Spinal cord (tissue), 10 donors: Measurements from ENCODE around the gene CUL5. TPM values are rescaled to one million over a fixed set of nuclear protein-coding genes. Genes with fewer than 3 reads are reported as not detected.
"Not testable (repeated sequence)": the region's sequence is repeated elsewhere in the genome, so short reads cannot be mapped to it uniquely, and the experiment has no call there.

Experiments used
- DNase-seq, 6 donors: peaks; one replicate each; pipeline versions ENCODE4 v3.0.0 to v3.0.0-alpha.2; 2013 to 2015; ENCODE audit warnings: low spot score in 6 of 6, low read depth in 4 of 6
- H3K27ac ChIP-seq: one replicate; pipeline ENCODE4 v1.5.1; 2013; ENCODE audit warnings: low read depth, low read length, control low read depth
- H3K27me3 ChIP-seq: one replicate; pipeline ENCODE4 v1.6.1; 2013; ENCODE audit warnings: low read length; ENCODE audit not compliant: control insufficient read depth, insufficient read depth
- H3K36me3 ChIP-seq: one replicate; pipeline ENCODE4 v1.6.1; 2013; ENCODE audit warnings: low read length; ENCODE audit not compliant: control insufficient read depth, insufficient read depth
- H3K4me1 ChIP-seq: one replicate; pipeline ENCODE4 v1.6.1; 2013; ENCODE audit warnings: low read length; ENCODE audit not compliant: control insufficient read depth, insufficient read depth
- H3K4me3 ChIP-seq: one replicate; pipeline ENCODE4 v1.5.1; 2013; ENCODE audit warnings: low read depth, low read length, control low read depth
- H3K9me3 ChIP-seq: one replicate; pipeline ENCODE4 v1.6.1; 2013; ENCODE audit warnings: low read length; ENCODE audit not compliant: control insufficient read depth, insufficient read depth
- WGBS: methylation state at CpG from one replicate; pipeline ENCODE4 v1.1.5; 2013; ENCODE audit warnings: missing lambda C conversion rate; ENCODE audit not compliant: insufficient coverage; 5-methylcytosine and 5-hydroxymethylcytosine counted together
- polyA plus RNA-seq, 2 donors: library from polyadenylated mRNA; unstranded; fragments of 120-200 nt; gene quantifications; one replicate each; pipeline ENCODE4 v1.2.1, GENCODE V29; 2013; ENCODE audit not compliant: insufficient read length in 2 of 2
- total RNA-seq, 2 donors: library from RNA; depleted of rRNA in 1 of 2; stranded (reverse); fragments of 120-200 nt in 1 of 2; fragments of >200 nt in 1 of 2; gene quantifications; one replicate each; pipeline versions ENCODE4 v1.2.3 to v1.2.4, GENCODE V29; 2013 to 2014
- donor health status: healthy.

Gene CUL5
- total and polyA plus RNA-seq, 4 donors = 20.4 to 67.8 (median 32.9) TPM

GRCh38 chr11:108018708-108019107 lies 10.0 kb downstream of the CUL5 start:
- no peak for DNase-seq
- Histone ChIP-seq H3K36me3 (no peaks in the 10 kb centered on the region), H3K4me1 (no peaks in the 10 kb centered on the region), H3K4me3 (no peak overlapping the region), H3K27me3 (no peaks in the 10 kb centered on the region), H3K9me3 (no peaks in the 10 kb centered on the region), H3K27ac (no peak overlapping the region)
- no CpG with 5 or more reads among the region's 2 CpGs for WGBS

GRCh38 chr11:108019870-108020540 lies 11.3 kb downstream of the CUL5 start:
- WGBS = 61% methylated on average over 2 of the region's 4 CpGs
- Histone ChIP-seq H3K4me3 (no peak overlapping the region), H3K27ac (no peak overlapping the region), H3K27me3 (no peaks in the 10 kb centered on the region), H3K4me1 (no peaks in the 10 kb centered on the region), H3K9me3 (no peaks in the 10 kb centered on the region), H3K36me3 (no peaks in the 10 kb centered on the region)
- DNase-seq = no peak

GRCh38 chr11:108025387-108026080 lies 16.8 kb downstream of the CUL5 start:
- no peaks in the 10 kb centered on the region for H3K4me1 ChIP-seq
- H3K4me3 ChIP-seq = no peak overlapping the region
- peak in 1 of 6 donors; percentile 4 for DNase-seq
- H3K36me3 ChIP-seq = no peaks in the 10 kb centered on the region
- no peaks in the 10 kb centered on the region for H3K27me3 ChIP-seq
- H3K9me3 ChIP-seq = no peaks in the 10 kb centered on the region
- H3K27ac ChIP-seq = no peak overlapping the region
- WGBS = 89% methylated on average over 3 of the region's 5 CpGs

DNA sequence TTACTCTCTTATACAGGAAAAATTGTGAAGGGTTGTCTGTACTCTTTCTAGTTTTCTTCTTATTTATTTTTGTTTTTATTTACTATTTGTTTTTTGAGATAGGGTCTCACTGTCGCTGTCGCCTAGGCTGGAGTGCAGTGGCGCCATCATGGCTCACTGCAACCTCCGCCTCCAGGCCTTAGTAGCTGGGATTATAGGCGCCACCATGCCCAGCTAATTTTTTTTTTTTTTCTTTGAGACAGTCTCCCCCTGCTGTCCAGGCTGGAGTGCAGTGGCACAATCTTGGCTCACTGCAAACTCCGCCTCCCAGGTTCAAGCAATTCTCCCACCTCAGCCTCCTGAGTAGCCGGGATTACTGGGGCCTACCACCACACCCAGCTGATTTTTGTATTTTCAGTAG lies 18.4 kb downstream of the CUL5 start:
- no peak for DNase-seq
- Histone ChIP-seq H3K4me1 (no peaks in the 10 kb centered on the region), H3K27me3 (no peaks in the 10 kb centered on the region), H3K27ac (no peak overlapping the region), H3K36me3 (no peaks in the 10 kb centered on the region), H3K9me3 (no peaks in the 10 kb centered on the region), H3K4me3 (no peak overlapping the region)
- 96% methylated on average over 7 of the region's 7 CpGs for WGBS

DNA sequence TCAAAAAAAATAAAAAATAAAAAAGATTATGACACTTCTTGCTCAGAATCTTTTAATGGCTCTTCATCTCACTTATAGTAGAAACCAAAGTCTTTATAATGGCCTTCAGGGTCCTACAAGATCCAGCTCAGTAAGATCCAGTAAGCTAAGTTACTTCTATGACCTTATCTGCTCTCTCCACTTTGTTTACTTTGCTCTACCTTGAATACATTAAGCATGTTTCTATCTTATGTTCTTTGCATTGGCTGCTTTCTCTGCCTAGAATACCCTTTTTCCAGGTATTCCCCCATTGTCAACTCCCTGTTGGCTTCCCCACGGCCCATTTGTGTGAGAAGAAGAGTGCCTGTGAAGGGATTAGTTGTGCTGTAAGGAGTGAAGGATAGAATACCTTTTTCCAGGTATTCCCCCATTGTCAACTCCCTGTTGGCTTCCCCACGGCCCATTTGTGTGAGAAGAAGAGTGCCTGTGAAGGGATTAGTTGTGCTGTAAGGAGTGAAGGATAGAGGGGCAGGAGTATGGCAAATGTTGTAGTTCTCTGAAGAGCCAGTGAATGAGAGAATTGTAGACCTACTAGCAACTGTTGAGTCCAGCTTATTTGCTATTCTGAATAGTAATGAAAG lies 20.2 kb downstream of the CUL5 start:
- not testable (repeated sequence) for H3K9me3 ChIP-seq, H3K4me1 ChIP-seq, H3K4me3 ChIP-seq, H3K27me3 ChIP-seq, DNase-seq, H3K36me3 ChIP-seq, H3K27ac ChIP-seq
- WGBS = 60% methylated on average over 1 of the region's 2 CpGs

DNA sequence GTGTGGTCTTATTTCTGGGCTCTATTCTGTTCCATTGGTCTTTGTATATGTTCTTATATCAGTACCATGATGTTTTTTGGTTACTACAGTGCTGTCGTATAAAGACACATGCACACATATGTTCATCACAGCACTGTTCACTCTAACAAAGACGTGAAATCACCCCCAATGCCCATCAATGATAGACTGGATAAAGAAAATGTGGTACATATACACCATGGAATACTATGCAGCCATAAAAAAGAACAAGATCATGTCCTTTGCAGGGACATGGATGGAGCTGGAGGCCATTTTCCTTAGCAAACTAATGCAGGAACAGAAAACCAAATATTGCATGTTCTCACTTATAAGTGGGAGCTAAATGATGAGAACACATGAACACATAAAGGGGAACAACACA lies 22.9 kb downstream of the CUL5 start:
- DNase-seq, H3K27me3 ChIP-seq, H3K4me3 ChIP-seq, H3K4me1 ChIP-seq, H3K27ac ChIP-seq, H3K36me3 ChIP-seq, H3K9me3 ChIP-seq: not testable (repeated sequence)
- no CpG with 5 or more reads among the region's 2 CpGs for WGBS

DNA sequence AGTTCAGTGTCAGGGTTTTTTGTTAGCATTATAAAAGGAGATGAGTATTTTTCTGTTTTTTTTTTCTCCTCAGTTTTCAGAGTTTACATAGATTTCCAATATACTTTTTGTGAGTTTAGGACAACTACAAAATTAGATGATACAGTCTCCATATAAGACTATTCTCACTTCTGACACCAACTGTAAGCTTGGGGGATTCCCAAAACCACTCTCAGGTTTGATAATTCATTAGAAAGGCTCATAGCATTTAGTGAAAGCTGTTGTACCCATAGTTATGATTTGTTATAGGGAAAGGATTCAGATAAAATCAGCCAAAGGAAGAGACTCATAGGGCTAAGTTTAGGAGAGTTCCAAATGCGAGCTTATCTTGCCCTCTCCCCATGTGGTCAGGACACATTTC lies 24.1 kb downstream of the CUL5 start:
- peaks cover 11% of the 10 kb centered on the region for H3K36me3 ChIP-seq
- no peak overlapping the region for H3K4me3 ChIP-seq
- no CpG with 5 or more reads among the region's 1 CpG for whole genome bisulfite sequencing
- H3K4me1 ChIP-seq = no peaks in the 10 kb centered on the region
- no peak for DNase-seq
- H3K27ac ChIP-seq = no peak overlapping the region
- no peaks in the 10 kb centered on the region for H3K9me3 ChIP-seq
- H3K27me3 ChIP-seq = no peaks in the 10 kb centered on the region

- H3K27ac ChIP-seq = no peak overlapping the region
- H3K36me3 ChIP-seq = peaks cover 11% of the 10 kb centered on the region
- H3K4me3 ChIP-seq = no peak overlapping the region
- H3K4me1 ChIP-seq = no peaks in the 10 kb centered on the region
- WGBS = no CpG with 5 or more reads among the region's 1 CpG
- no peaks in the 10 kb centered on the region for H3K27me3 ChIP-seq
- no peak for DNase-seq
- no peaks in the 10 kb centered on the region for H3K9me3 ChIP-seq
Observed at GRCh38 chr11:108034034-108034433, 25.3 kb downstream of the CUL5 start.

GRCh38 chr11:108034952-108035351 lies 26.3 kb downstream of the CUL5 start:
- WGBS = no CpG with 5 or more reads among the region's 1 CpG
- DNase-seq = no peak

GRCh38 chr11:108035690-108036089 lies 27.0 kb downstream of the CUL5 start:
- Histone ChIP-seq H3K27me3 (no peaks in the 10 kb centered on the region), H3K27ac (no peak overlapping the region), H3K4me1 (no peaks in the 10 kb centered on the region), H3K36me3 (peaks cover 11% of the 10 kb centered on the region), H3K9me3 (no peaks in the 10 kb centered on the region), H3K4me3 (no peak overlapping the region)
- no peak for DNase-seq
- 96% methylated on average over 4 of the region's 4 CpGs for WGBS

More at GRCh38 chr11:108034952-108035351, 26.3 kb downstream of the CUL5 start:
- H3K4me1 ChIP-seq = no peaks in the 10 kb centered on the region
- no peaks in the 10 kb centered on the region for H3K27me3 ChIP-seq
- H3K4me3 ChIP-seq = no peak overlapping the region
- peaks cover 11% of the 10 kb centered on the region for H3K36me3 ChIP-seq
- no peaks in the 10 kb centered on the region for H3K9me3 ChIP-seq
- H3K27ac ChIP-seq = no peak overlapping the region
